IPS-NIHi7 (cell line): ENCODE measurements around the gene LIPG.
"Not testable (repeated sequence)": the region's sequence is repeated elsewhere in the genome, so short reads cannot be mapped to it uniquely, and the experiment has no call there.

ENCODE experiments used
- DNase-seq: peaks from one replicate; pipeline ENCODE4 v3.0.0; 2012; ENCODE audit warnings: mixed read lengths; ENCODE audit errors: extremely low spot score

Gene LIPG

GRCh38 chr18:49546719-49547273, 15.1 kb upstream of the LIPG start:
- DNase-seq = no peak

GRCh38 chr18:49547701-49548100, 14.2 kb upstream of the LIPG start:
- DNase-seq = no peak

- DNase-seq = peak; percentile 4
Observed at GRCh38 chr18:49548229-49548636, 13.6 kb upstream of the LIPG start.

- DNase-seq = no peak
Observed at GRCh38 chr18:49550621-49551339, 11.1 kb upstream of the LIPG start.

- no peak for DNase-seq
Observed at GRCh38 chr18:49553003-49553402, 8.9 kb upstream of the LIPG start.

- DNase-seq = no peak
Observed at GRCh38 chr18:49555641-49556040, 6.2 kb upstream of the LIPG start.

- DNase-seq = no peak
Observed at GRCh38 chr18:49558356-49558755, 3.5 kb upstream of the LIPG start.

GRCh38 chr18:49559326-49559931, 2.4 kb upstream of the LIPG start:
- not testable (repeated sequence) for DNase-seq

GRCh38 chr18:49560277-49560623, 1.6 kb upstream of the LIPG start:
- DNase-seq = no peak

GRCh38 chr18:49560624-49561288, 1.1 kb upstream of the LIPG start:
- peak; percentile 47 for DNase-seq

- DNase-seq = peak; percentile 54
Observed at GRCh38 chr18:49562481-49563129, 748 bp downstream of the LIPG start.

- DNase-seq = no peak
Observed at GRCh38 chr18:49563130-49563540, 1.3 kb downstream of the LIPG start.

GRCh38 chr18:49563701-49564517, 2.1 kb downstream of the LIPG start:
- no peak for DNase-seq

- no peak for DNase-seq
Observed at GRCh38 chr18:49564518-49564834, 2.6 kb downstream of the LIPG start.

GRCh38 chr18:49565101-49565500, 3.2 kb downstream of the LIPG start:
- no peak for DNase-seq

GRCh38 chr18:49565612-49566011, 3.8 kb downstream of the LIPG start:
- DNase-seq = no peak

GRCh38 chr18:49566217-49566770, 4.4 kb downstream of the LIPG start:
- no peak for DNase-seq

GRCh38 chr18:49566985-49567384, 5.1 kb downstream of the LIPG start:
- DNase-seq = no peak

GRCh38 chr18:49569724-49570123, 7.9 kb downstream of the LIPG start:
- no peak for DNase-seq

GRCh38 chr18:49570836-49571235, 9.0 kb downstream of the LIPG start:
- DNase-seq = no peak

GRCh38 chr18:49572611-49573345, 10.9 kb downstream of the LIPG start:
- no peak for DNase-seq
